Vagina (tissue), 2 donors: ENCODE measurements around the gene SMARCA4.

Experiments
- POLR2A ChIP-seq, 2 donors: fragments of 450-650 bp; IDR thresholded peaks; one replicate each; pipeline ENCODE4 v1.6.1; 2017; ENCODE audit warnings: antibody characterized with exemption in 2 of 2, mild to moderate bottlenecking in 2 of 2, moderate library complexity in 2 of 2
- POLR2AphosphoS5 ChIP-seq, 2 donors: sonication (generic); formaldehyde crosslinking; IDR thresholded peaks; one replicate each; pipeline ENCODE4 v1.9.0; 2017; ENCODE audit warnings: antibody characterized with exemption in 2 of 2, mild to moderate bottlenecking in 2 of 2, low read depth in 1 of 2; ENCODE audit not compliant: insufficient read depth in 1 of 2
- TF ChIP-seq, protein P1 (sequence below), 3 experiments: fragments of 450-650 bp in 2 of 3; fragments of 200-600 bp in 1 of 3; sonication (generic) in 1 of 3; IDR thresholded peaks; one replicate each; pipeline ENCODE4 v1.5.1; 2017 to 2019; ENCODE audit warnings: antibody characterized with exemption in 3 of 3, mild to moderate bottlenecking in 2 of 3, moderate library complexity in 2 of 3

DNA sequence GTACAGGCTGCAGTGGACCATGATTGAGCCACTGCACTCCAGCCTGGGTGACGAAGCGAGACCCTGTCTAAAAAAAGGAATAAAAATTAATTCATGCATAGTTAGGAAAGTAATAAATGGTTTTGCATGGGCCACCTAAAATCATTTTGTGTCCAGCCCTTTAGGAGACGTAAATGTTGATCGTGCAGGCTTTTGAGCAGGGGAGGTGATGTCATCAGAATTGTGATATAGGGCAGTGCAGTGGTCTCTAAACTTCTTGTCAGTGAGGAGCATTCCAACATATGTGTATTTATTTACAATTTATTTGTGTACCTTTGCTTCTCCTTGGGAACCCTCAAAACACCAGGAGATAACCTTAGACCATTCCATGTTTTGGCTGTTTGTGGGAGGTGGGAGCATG lies 3.0 kb downstream of the SMARCA4 start:
- TF ChIP-seq, protein P1, sequence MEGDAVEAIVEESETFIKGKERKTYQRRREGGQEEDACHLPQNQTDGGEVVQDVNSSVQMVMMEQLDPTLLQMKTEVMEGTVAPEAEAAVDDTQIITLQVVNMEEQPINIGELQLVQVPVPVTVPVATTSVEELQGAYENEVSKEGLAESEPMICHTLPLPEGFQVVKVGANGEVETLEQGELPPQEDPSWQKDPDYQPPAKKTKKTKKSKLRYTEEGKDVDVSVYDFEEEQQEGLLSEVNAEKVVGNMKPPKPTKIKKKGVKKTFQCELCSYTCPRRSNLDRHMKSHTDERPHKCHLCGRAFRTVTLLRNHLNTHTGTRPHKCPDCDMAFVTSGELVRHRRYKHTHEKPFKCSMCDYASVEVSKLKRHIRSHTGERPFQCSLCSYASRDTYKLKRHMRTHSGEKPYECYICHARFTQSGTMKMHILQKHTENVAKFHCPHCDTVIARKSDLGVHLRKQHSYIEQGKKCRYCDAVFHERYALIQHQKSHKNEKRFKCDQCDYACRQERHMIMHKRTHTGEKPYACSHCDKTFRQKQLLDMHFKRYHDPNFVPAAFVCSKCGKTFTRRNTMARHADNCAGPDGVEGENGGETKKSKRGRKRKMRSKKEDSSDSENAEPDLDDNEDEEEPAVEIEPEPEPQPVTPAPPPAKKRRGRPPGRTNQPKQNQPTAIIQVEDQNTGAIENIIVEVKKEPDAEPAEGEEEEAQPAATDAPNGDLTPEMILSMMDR (IDR thresholded peaks at IDR 0.05) = no peak
- TF ChIP-seq POLR2A (IDR thresholded peaks at IDR 0.05) (no peak), POLR2AphosphoS5 (IDR thresholded peaks at IDR 0.05; ENCODE audit: insufficient read depth in 1 of 2, low read depth in 1 of 2) (no peak)
